NCI-H128 (cell line): ENCODE data around the gene PHF20.
"Not testable (repeated sequence)": the region's sequence is repeated elsewhere in the genome, so short reads cannot be mapped to it uniquely, and the experiment has no call there.

Experiments
- DNase-seq: peaks from one replicate; lab custom pipeline; 2025; ENCODE audit not compliant: unreplicated experiment; lab: John Stamatoyannopoulos, UW

The PHF20 gene

GRCh38 chr20:35838205-35838604 is 66.4 kb downstream of the PHF20 start:
- no peak for DNase-seq

DNA sequence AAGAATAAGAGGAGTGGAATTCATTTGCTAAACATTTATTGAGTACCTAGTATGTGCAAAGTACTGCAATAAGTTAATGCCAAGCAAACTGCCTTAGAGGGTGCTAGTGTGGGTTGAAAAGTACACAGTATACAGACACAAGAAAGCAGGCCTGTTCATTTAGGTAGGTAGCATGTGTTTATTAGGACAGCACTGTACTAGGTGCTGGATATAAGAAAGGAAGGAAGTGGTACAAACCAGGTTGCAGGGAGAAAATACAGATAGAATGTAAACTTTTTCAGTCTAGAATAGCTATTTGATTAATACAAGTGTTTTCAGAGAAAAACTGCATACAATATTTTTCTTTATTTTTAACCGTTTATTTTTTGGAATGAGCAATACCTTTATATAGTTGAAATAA is 68.1 kb downstream of the PHF20 start:
- no peak for DNase-seq

GRCh38 chr20:35840421-35840820 is 68.6 kb downstream of the PHF20 start:
- DNase-seq = no peak

DNA sequence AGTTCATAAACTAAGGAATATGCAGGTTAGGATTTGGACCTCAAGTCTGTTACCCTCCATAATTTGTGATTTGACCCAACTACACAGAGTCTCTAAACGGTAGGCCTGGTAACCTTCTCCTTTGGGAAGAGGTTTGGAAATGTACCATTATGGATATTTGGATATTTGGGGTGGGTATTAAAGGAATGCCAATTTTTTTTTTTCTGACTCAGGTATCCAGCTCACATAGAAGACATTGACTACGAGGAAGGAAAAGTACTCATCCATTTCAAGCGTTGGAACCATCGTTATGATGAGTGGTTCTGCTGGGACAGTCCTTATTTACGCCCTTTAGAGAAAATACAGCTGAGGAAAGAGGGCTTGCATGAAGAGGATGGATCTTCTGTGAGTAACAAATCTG is 70.5 kb downstream of the PHF20 start:
- DNase-seq = no peak

DNA sequence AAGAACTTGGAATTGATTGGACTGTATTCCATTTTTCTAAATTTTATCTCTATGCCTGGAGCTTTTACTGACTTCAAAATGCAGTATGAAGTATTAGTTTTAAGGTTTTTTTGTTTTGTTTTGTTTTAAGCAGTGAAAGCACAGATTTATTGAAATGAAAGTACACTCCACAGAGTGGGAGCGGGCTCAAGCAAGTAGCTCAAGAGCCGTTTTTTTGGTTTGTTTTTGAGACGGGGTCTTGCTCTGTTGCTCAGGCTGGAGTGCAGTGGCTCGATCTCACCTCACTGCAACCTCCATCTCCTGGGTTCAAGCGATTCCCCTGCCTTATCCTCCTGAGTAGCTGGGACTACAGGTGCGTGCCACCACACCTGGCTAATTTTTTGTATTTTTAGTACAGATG is 72.1 kb downstream of the PHF20 start:
- not testable (repeated sequence) for DNase-seq

GRCh38 chr20:35845561-35845960 is 73.7 kb downstream of the PHF20 start:
- no peak for DNase-seq

DNA sequence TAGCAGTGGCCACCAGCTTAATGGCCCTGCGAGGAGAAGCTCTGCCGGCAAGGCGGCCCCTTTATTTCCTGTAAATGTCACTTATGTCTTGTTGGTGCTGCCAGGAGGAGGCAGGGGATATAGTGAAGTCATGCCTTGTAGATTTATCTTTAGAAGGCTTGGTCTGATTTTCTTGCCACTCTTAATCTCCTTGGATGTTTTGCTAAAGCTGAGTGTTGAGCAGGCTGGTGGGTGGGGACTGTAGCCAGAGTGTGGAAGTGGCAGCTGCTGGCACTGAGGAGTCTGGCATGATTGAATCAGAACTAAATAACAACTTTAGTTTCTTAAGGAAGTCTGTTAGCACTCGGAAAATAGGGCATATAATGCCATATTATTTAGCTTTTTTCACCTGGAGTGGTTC is 77.9 kb downstream of the PHF20 start:
- no peak for DNase-seq

- DNase-seq = not testable (repeated sequence)
These were observed 79.8 kb downstream of the PHF20 start for GRCh38 chr20:35851659-35852058.

DNA sequence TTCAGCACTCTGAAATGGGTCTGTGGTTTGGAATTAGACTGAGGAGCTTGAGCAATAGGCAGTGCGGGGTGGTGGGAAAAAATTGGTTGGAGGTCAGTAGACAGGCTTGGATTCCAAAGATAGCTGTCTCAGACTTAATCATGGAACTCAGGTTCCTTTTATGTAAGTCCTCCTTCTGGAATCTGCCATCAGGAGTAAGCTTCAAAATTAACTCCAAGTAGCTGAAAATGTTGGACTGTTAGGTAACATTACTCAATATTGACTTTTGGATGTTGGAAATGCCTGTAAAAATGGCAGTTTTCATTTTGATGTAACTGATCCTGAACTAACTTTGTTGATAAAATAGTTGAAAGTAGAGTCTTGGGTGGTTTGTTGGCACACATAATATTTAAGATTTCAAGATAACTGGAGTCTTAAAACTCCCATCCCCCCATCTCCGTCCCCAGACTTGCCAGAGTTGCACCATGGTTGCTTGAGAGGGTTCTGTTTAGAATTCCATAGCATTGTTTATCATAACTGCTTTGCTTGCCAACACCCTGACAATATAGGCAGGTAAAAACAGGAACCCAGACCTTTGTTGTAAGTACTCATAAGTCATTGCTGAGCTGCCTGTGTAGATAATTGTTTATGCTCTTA is 83.0 kb downstream of the PHF20 start:
- DNase-seq = no peak

DNA sequence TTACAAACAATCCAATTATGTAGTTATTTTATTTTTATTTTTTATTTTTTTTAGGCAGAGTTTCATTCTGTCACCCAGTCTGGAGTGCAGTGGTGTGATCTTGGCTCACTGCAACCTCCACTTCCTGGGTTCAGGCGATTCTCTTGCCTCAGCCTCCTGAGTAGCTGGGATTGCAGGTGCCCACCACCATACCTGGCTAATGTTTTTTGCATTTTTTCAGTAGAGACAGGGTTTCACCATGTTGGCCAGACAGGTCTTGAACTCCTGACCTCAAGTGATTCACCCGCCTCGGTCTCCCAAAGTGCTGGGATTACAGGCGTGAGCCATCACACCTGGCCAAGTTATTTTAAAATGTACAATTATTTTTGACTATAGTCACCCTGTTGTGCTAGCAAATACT is 83.8 kb downstream of the PHF20 start:
- DNase-seq = not testable (repeated sequence)

DNA sequence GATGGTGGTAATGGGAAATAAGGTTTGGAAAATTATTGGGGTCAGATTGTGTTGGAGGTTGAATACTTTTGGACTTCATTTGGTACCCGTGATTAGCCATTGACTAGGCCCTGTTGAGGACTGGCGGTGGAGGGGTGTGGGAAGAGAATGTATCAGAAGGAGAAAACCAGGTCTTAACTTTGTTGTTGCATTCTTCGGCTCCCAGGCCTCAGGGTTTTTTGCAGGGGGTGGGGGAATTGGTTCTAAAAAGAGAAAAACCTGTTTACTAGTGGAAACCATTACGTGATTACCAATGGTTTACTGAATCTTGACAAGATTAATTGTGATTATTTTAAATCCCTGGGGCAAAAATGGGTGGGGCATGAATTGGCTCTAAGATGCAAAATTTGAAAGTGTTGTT is 85.1 kb downstream of the PHF20 start:
- no peak for DNase-seq

DNA sequence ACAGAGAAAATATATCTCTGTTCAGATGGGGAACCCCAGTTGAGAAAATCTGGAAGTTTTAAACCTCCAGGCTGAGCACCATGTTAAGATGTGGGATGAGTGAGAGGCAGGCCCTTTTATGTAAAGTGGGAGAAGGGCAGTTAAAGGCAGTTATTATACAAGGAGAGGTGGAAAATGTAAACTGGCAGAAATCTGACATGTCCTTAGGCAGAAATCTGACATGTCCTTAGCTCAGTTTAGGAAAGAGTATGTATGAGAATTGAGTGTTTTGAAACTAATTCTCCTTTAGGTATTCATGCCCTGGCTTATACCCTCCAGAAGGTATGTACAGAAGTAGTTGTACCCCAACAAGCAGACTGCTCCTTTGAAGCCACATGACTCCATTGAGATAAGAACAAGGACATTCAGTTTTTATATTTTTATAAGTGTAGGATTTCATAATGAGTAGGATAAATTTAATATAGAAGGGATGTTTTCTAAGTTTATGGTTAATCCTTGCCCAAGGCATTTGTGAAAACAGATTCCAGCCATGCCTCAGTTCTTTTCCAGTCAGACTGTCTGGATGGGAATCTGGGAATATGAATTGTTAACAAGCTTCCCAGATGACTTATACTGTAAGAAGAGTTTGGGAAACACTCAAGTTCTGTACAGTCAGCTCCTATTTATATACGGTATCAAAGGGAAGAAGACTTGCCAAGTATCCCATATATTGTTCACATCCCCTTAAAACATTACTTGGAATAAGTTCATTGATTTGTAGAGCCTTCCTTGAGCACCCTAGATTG is 94.8 kb downstream of the PHF20 start:
- DNase-seq = no peak

- DNase-seq = no peak
These were observed 98.9 kb downstream of the PHF20 start for GRCh38 chr20:35870541-35871258.

DNA sequence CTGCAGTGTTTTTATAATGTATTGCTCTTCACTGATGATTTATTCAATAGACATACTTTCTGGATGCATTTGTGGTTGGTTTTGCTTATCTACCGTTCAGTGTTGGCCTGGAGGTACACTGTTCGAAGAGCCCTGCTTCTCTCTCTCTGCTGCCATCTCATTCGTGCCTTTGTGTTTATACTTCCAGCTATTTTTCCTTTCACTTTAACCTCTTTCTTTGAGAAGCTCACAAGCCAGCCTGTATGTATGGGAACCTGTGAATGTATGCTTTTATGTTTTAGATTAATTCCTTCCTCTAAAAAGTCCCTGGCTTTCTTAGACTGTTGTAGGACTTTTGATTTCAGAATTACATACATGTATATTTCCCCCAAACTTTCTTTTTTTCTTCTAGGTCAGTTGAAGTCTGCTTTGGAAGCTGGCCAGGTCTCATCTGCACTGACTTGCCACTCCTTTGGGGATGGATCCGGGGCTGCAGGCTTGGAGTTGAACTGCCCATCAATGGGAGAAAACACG is 99.5 kb downstream of the PHF20 start:
- no peak for DNase-seq

GRCh38 chr20:35876033-35876320 is 104.2 kb downstream of the PHF20 start:
- no peak for DNase-seq

DNA sequence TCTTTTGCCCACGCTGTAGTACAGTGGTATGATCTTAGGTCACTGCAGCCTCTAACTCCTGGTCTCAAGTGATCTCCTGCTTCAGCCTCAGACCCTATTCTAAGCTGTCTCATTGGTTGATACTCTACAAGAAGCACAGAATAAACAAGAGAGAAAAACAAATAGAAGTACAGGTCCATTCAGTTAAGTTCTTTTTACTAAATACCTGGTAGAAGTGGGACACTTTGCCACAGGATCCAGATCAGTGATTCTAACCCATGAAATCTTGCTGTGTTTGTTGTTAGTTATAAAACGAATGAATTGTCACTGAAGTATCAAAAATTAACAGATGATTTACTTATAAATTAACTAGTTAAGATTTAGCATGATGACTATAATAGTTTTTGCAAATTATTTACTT is 105.8 kb downstream of the PHF20 start:
- DNase-seq = no peak

- no peak for DNase-seq
These were observed 106.4 kb downstream of the PHF20 start for GRCh38 chr20:35878113-35878625.

DNA sequence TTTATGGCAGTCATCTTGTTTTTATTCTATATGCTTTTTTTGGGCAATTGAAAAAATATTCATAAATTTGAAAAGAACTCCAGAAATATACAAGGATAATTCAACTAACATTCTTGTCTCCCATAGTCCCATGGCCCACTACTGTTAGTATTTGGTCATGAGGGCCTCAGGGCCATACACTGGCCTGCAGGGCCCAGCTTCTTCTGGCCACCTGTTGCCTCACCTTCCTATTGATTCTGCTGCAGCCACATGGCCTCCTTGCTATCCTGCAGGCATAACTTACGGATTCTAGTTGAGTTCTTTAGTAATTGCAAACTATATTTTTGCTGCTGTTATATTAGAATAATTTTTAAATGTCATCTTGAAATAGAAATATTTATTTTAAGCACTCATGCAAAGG is 109.9 kb downstream of the PHF20 start:
- no peak for DNase-seq

GRCh38 chr20:35882427-35883161 is 110.8 kb downstream of the PHF20 start:
- not testable (repeated sequence) for DNase-seq

- no peak for DNase-seq
These were observed 111.5 kb downstream of the PHF20 start for GRCh38 chr20:35883336-35883777.
